Neural progenitor cell (in vitro differentiated cells): ENCODE data around the gene PTPRJ. TPM values are rescaled to one million over a fixed set of nuclear protein-coding genes. Genes with fewer than 3 reads are reported as not detected.

Experiments used
- DNase-seq: peaks from one replicate; pipeline ENCODE4 v3.0.0-alpha.2; 2016; ENCODE audit warnings: low spot score
- H2AFZ ChIP-seq: fragments of 200-600 bp; sonication (generic); replicated peaks from 2 replicates; pipeline ENCODE4 v1.6.1; 2016; ENCODE audit warnings: antibody characterized with exemption
- H3F3A ChIP-seq: fragments of 200-600 bp; sonication (generic); 2 replicates; pipeline ENCODE4 v1.6.1; 2016; ENCODE audit warnings: antibody characterized with exemption, low read depth
- H3K27ac ChIP-seq: fragments of 200-600 bp; sonication (generic); 2 replicates; pipeline ENCODE4 v1.5.1; 2016; ENCODE audit warnings: mild to moderate bottlenecking
- H3K27me3 ChIP-seq: fragments of 200-600 bp; sonication (generic); 2 replicates; pipeline ENCODE4 v1.6.1; 2016; ENCODE audit warnings: mild to moderate bottlenecking, moderate library complexity
- H3K36me3 ChIP-seq: fragments of 200-600 bp; sonication (generic); 2 replicates; pipeline ENCODE4 v1.5.1; 2016
- H3K4me1 ChIP-seq: fragments of 200-600 bp; sonication (generic); 2 replicates; pipeline ENCODE4 v1.6.1; 2016; ENCODE audit warnings: mixed run types
- H3K4me2 ChIP-seq: fragments of 200-600 bp; sonication (generic); 2 replicates; pipeline ENCODE4 v1.6.1; 2016
- H3K4me3 ChIP-seq: fragments of 200-600 bp; sonication (generic); 2 replicates; pipeline ENCODE4 v1.5.1; 2016
- H3K79me2 ChIP-seq: fragments of 200-600 bp; sonication (generic); 2 replicates; pipeline ENCODE4 v1.6.1; 2016; ENCODE audit warnings: low read depth
- H3K9ac ChIP-seq: fragments of 200-600 bp; sonication (generic); 2 replicates; pipeline ENCODE4 v1.6.1; 2016
- H3K9me3 ChIP-seq: fragments of 200-600 bp; sonication (generic); 2 replicates; pipeline ENCODE4 v1.5.1; 2016; ENCODE audit warnings: low read depth
- H4K20me1 ChIP-seq: fragments of 200-600 bp; sonication (generic); 2 replicates; pipeline ENCODE4 v1.6.1; 2016; ENCODE audit warnings: low read depth
- H3K27ac Mint-ChIP-seq: 3 replicates; pipeline ENCODE4 v1.8.0; 2021; ENCODE audit warnings: mixed read lengths
- H3K27me3 Mint-ChIP-seq: 2 replicates; pipeline ENCODE4 v1.8.0; 2022; ENCODE audit warnings: low read depth, mild to moderate bottlenecking, inconsistent platforms, moderate library complexity, mixed read lengths; ENCODE audit not compliant: insufficient read depth
- H3K36me3 Mint-ChIP-seq: 3 replicates; pipeline ENCODE4 v1.8.0; 2021; ENCODE audit warnings: mixed read lengths
- H3K4me1 Mint-ChIP-seq: 3 replicates; pipeline ENCODE4 v1.8.0; 2021; ENCODE audit warnings: mixed read lengths
- H3K4me3 Mint-ChIP-seq: 3 replicates; pipeline ENCODE4 v1.8.0; 2021; ENCODE audit warnings: mild to moderate bottlenecking, moderate library complexity, mixed read lengths
- H3K9me3 Mint-ChIP-seq: 3 replicates; pipeline ENCODE4 v1.8.0; 2020; ENCODE audit warnings: mixed read lengths
- CTCF ChIP-seq: fragments of 200-600 bp; sonication (generic); IDR thresholded peaks from 2 replicates; pipeline ENCODE4 v1.5.1; 2017; ENCODE audit warnings: antibody characterized with exemption, mild to moderate bottlenecking
- EZH2 ChIP-seq: fragments of 200-600 bp; sonication (generic); IDR thresholded peaks from 2 replicates; pipeline ENCODE4 v1.6.1; 2017; ENCODE audit warnings: antibody characterized with exemption, mild to moderate bottlenecking, moderate library complexity
- EZH2phosphoT487 ChIP-seq: fragments of 200-600 bp; sonication (generic); IDR thresholded peaks from 2 replicates; pipeline ENCODE4 v1.6.1; 2017; ENCODE audit warnings: antibody characterized with exemption
- total RNA-seq: library from RNA; depleted of rRNA; stranded (reverse); fragments of >200 nt; gene quantifications from 2 replicates; pipeline ENCODE4 v1.2.3, GENCODE V29; 2015; ENCODE audit warnings: low replicate concordance

Gene PTPRJ
- total RNA-seq, 1 donor from 2014 or later = 28.0 TPM

GRCh38 chr11:48017105-48017830 is 36.9 kb downstream of the PTPRJ start:
- Histone ChIP-seq H3F3A (peaks cover 31% of the 10 kb centered on the region), H3K27me3 (no peaks in the 10 kb centered on the region), H3K9ac (no peak overlapping the region), H3K27ac (no peak overlapping the region), H3K79me2 (peaks cover 39% of the 10 kb centered on the region), H4K20me1 (no peaks in the 10 kb centered on the region), H3K4me1 (peaks cover 59% of the 10 kb centered on the region), H3K4me3 (no peak overlapping the region), H3K36me3 (no peaks in the 10 kb centered on the region), H2AFZ (no peak overlapping the region), H3K9me3 (no peaks in the 10 kb centered on the region), H3K4me2 (peak overlapping the region; percentile 80)
- peaks cover 51% of the 10 kb centered on the region for H3K4me1 Mint-ChIP-seq
- TF ChIP-seq EZH2phosphoT487 (no peak), CTCF (no peak), EZH2 (no peak)
- H3K27me3 Mint-ChIP-seq = peaks cover 2% of the 10 kb centered on the region
- H3K9me3 Mint-ChIP-seq = no peaks in the 10 kb centered on the region
- H3K27ac Mint-ChIP-seq = no peak overlapping the region
- DNase-seq = no peak
- no peaks in the 10 kb centered on the region for H3K36me3 Mint-ChIP-seq
- no peak overlapping the region for H3K4me3 Mint-ChIP-seq

GRCh38 chr11:48017831-48018527 is 37.6 kb downstream of the PTPRJ start:
- Histone ChIP-seq H3K4me1 (peaks cover 59% of the 10 kb centered on the region), H3K9ac (no peak overlapping the region), H3K27ac (peak overlapping the region; percentile 85), H4K20me1 (no peaks in the 10 kb centered on the region), H3K79me2 (peaks cover 39% of the 10 kb centered on the region), H3F3A (peaks cover 31% of the 10 kb centered on the region), H2AFZ (peak overlapping the region; percentile 77), H3K36me3 (no peaks in the 10 kb centered on the region), H3K4me2 (peak overlapping the region; percentile 80), H3K4me3 (peak overlapping the region; percentile 35), H3K9me3 (no peaks in the 10 kb centered on the region), H3K27me3 (no peaks in the 10 kb centered on the region)
- peaks cover 2% of the 10 kb centered on the region for H3K27me3 Mint-ChIP-seq
- H3K4me1 Mint-ChIP-seq = peaks cover 54% of the 10 kb centered on the region
- peak; percentile 38 for DNase-seq
- peak overlapping the region; percentile 98 for H3K27ac Mint-ChIP-seq
- no peaks in the 10 kb centered on the region for H3K9me3 Mint-ChIP-seq
- H3K36me3 Mint-ChIP-seq = no peaks in the 10 kb centered on the region
- H3K4me3 Mint-ChIP-seq = peak overlapping the region; percentile 67
- TF ChIP-seq CTCF = no peak
- no peak for TF ChIP-seq EZH2
- no peak for TF ChIP-seq EZH2phosphoT487

GRCh38 chr11:48018528-48019216 is 38.3 kb downstream of the PTPRJ start:
- Mint-ChIP-seq H3K4me1 (peaks cover 50% of the 10 kb centered on the region), H3K9me3 (no peaks in the 10 kb centered on the region), H3K27me3 (peaks cover 2% of the 10 kb centered on the region), H3K36me3 (no peaks in the 10 kb centered on the region), H3K4me3 (peak overlapping the region; percentile 67), H3K27ac (peak overlapping the region; percentile 98)
- Histone ChIP-seq H3K79me2 (peaks cover 39% of the 10 kb centered on the region), H3K4me3 (peak overlapping the region; percentile 35), H3F3A (peaks cover 31% of the 10 kb centered on the region), H3K36me3 (no peaks in the 10 kb centered on the region), H3K27me3 (no peaks in the 10 kb centered on the region), H3K9ac (no peak overlapping the region), H3K4me2 (peak overlapping the region; percentile 80), H4K20me1 (no peaks in the 10 kb centered on the region), H3K9me3 (no peaks in the 10 kb centered on the region), H2AFZ (peak overlapping the region; percentile 77), H3K27ac (peak overlapping the region; percentile 89), H3K4me1 (peaks cover 59% of the 10 kb centered on the region)
- peak; percentile 85 for DNase-seq
- TF ChIP-seq CTCF (no peak), EZH2phosphoT487 (no peak), EZH2 (no peak)
